ENCODE data around the gene DIPK1C. TPM values are rescaled to one million over a fixed set of nuclear protein-coding genes. Genes with fewer than 3 reads are reported as not detected.

DIPK1C gene
- total RNA-seq: under 1 TPM in 3 of 4 donors, not detected in 1; 0.17 to 0.50 (median 0.45) TPM

DNA sequence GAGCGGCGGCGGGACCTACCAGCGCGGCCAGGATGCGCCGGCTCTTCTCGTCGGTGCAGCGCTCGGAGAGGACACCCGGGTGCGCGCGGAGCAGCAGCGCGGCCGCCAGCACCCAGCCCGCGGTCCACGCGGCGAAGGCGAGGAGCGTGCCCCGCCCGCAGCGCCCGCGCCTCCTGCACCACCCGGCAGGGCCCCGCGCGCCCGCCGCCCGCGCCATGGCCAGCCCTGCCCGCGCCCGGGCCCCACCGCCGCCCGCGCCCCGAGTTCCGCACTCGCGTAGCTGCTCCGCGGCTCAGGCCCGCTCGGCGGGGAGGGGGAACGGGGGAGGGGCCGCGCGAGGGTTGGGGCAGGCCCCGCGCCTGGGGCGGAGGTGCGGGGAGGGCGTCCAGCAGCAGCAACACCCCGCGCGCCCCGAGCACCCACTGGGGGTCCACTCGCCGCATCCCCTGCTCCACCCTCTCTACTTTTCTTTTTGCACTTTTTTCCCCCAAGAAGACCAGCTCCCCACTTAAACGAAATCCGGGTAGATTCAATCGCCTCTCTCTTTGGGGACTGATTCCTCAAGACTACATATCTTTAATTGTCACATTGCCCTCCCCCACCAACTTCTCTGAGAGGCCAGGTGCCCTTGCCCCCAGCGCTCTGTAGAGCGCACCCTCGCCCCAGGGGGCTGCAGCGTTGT lies at the start of gene DIPK1C:
Gene DIPK1C, minus strand, starts transcription at position 266 of the 682 bp plus-strand sequence. Its CDS starts 49 bp downstream, at position 217.
- Histone ChIP-seq H3K27me3 (peaks cover 0 to 74% (median 5%) of the 10 kb centered on the region in 4 donors), H3K4me1 (peaks cover 17 to 25% (median 23%) of the 10 kb centered on the region in 4 donors), H3K9me3 (no peaks in the 10 kb centered on the region), H3K4me3 (peak within 1 kb of the TSS; percentile 46 to 56 (median 48)), H3K27ac (replicated peaks in 1 of 4) (no peak within 1 kb of the TSS), H3K36me3 (no peaks in the 10 kb centered on the region)
- 3% methylated on average over 35 of the region's 76 CpGs for WGBS
- intact Hi-C loops (cut with DNase I): no loop called here
- DNase-seq (ENCODE audit: extremely low spot score): no peak
- TF ChIP-seq EP300 (IDR thresholded peaks at IDR 0.05) (no peak), POLR2AphosphoS5 (IDR thresholded peaks at IDR 0.05) (no peak), CTCF (IDR thresholded peaks at IDR 0.05) (no peak), POLR2A (IDR thresholded peaks at IDR 0.05; ENCODE audit: low read depth) (no peak)

- DNase-seq (ENCODE audit: extremely low spot score): no peak
- intact Hi-C loops (cut with DNase I): loop anchor here (10.0 kb wide), 1 partner anchor 312 kb away; no protein-coding TSS in a partner anchor
- H3K4me3 ChIP-seq: no peak overlapping the region
- H3K36me3 ChIP-seq: peaks cover 80 to 100% (median 95%) of the 10 kb centered on the region in 4 donors
- no peak overlapping the region for H3K27ac ChIP-seq (replicated peaks in 1 of 4)
- 43% methylated on average over 10 of the region's 11 CpGs for WGBS
- TF ChIP-seq POLR2AphosphoS5 (IDR thresholded peaks at IDR 0.05) (no peak), CTCF (IDR thresholded peaks at IDR 0.05) (no peak), EP300 (IDR thresholded peaks at IDR 0.05) (no peak), POLR2A (IDR thresholded peaks at IDR 0.05; ENCODE audit: low read depth) (no peak)
- no peaks in the 10 kb centered on the region for H3K9me3 ChIP-seq
- peaks cover 0 to 6% (median 2%) of the 10 kb centered on the region in 4 donors for H3K4me1 ChIP-seq
- no peaks in the 10 kb centered on the region for H3K27me3 ChIP-seq
These were observed 49.5 kb upstream of the DIPK1C start for GRCh38 chr18:74506448-74507084.

DNA sequence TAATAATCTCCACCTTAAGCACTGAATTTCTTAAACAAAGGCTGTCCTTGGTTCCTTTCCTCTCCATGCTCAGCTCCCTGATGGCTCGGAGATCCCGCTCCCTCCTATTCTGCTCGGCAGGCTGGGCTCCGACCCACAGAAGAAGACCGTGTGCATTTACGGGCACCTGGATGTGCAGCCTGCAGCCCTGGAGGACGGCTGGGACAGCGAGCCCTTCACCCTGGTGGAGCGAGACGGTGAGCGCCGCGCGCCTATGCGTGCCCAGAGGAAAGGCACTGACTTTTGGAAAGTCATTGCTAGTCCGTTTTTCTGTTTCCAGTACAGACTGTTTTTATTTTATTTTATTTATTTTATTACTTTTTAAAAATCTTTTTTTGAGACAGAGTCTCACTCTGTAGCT lies 48.7 kb upstream of the DIPK1C start:
- no peak for DNase-seq (ENCODE audit: extremely low spot score)
- 97% methylated on average over 16 of the region's 16 CpGs for WGBS
- H3K4me3 ChIP-seq: no peak overlapping the region
- H3K4me1 ChIP-seq: peaks cover 0 to 6% (median 2%) of the 10 kb centered on the region in 4 donors
- H3K27me3 ChIP-seq: no peaks in the 10 kb centered on the region
- intact Hi-C loops (cut with DNase I): loop anchor here (10.0 kb wide), 1 partner anchor 311 kb away; no protein-coding TSS in a partner anchor
- H3K36me3 ChIP-seq: peaks cover 80 to 100% (median 94%) of the 10 kb centered on the region in 4 donors
- no peak overlapping the region for H3K27ac ChIP-seq (replicated peaks in 1 of 4)
- no peak for TF ChIP-seq POLR2A (IDR thresholded peaks at IDR 0.05; ENCODE audit: low read depth)
- no peak for TF ChIP-seq CTCF (IDR thresholded peaks at IDR 0.05)
- TF ChIP-seq POLR2AphosphoS5 (IDR thresholded peaks at IDR 0.05): no peak
- TF ChIP-seq EP300 (IDR thresholded peaks at IDR 0.05): no peak
- no peaks in the 10 kb centered on the region for H3K9me3 ChIP-seq

- Histone ChIP-seq H3K27me3 (no peaks in the 10 kb centered on the region), H3K4me3 (no peak overlapping the region), H3K9me3 (no peaks in the 10 kb centered on the region), H3K27ac (replicated peaks in 1 of 4) (no peak overlapping the region), H3K36me3 (peaks cover 56 to 78% (median 70%) of the 10 kb centered on the region in 4 donors), H3K4me1 (peaks cover 9 to 21% (median 17%) of the 10 kb centered on the region in 4 donors)
- TF ChIP-seq CTCF (IDR thresholded peaks at IDR 0.05) (no peak), EP300 (IDR thresholded peaks at IDR 0.05) (no peak), POLR2AphosphoS5 (IDR thresholded peaks at IDR 0.05) (no peak), POLR2A (IDR thresholded peaks at IDR 0.05; ENCODE audit: low read depth) (no peak)
- no peak for DNase-seq (ENCODE audit: extremely low spot score)
- 79% methylated on average over 4 of the region's 4 CpGs for whole genome bisulfite sequencing
- intact Hi-C loops (cut with DNase I): loop anchor here (10.0 kb wide), 1 partner anchor 308 kb away; no protein-coding TSS in a partner anchor
These were observed 46.0 kb upstream of the DIPK1C start for GRCh38 chr18:74503137-74503536.

Data from esophagus muscularis mucosa (tissue), 4 donors.